Osteoblast (primary cell): ENCODE results near the gene MED13L. TPM values are rescaled to one million over a fixed set of nuclear protein-coding genes. Genes with fewer than 3 reads are reported as not detected.
A peak's percentile ranks its signal among the peaks of the same experiment; 100 is the strongest.

Experiments
- DNase-seq: peaks from one replicate; pipeline ENCODE4 v3.0.0; 2011; ENCODE audit warnings: low spot score, mixed read lengths; ENCODE audit not compliant: insufficient read length; ENCODE audit errors: missing footprints
- H2AFZ ChIP-seq: 2 replicates; pipeline ENCODE4 v1.6.0; 2011; ENCODE audit warnings: mild to moderate bottlenecking, low read length
- H3K27ac ChIP-seq: 2 replicates; pipeline ENCODE4 v1.5.1; 2011; ENCODE audit warnings: mild to moderate bottlenecking, low read depth, low read length, moderate library complexity
- H3K27me3 ChIP-seq: 2 replicates; pipeline ENCODE4 v1.6.0; 2012; ENCODE audit warnings: mild to moderate bottlenecking, control low read depth, inconsistent platforms, low read length, moderate library complexity; ENCODE audit not compliant: insufficient read depth
- H3K36me3 ChIP-seq: 2 replicates; pipeline ENCODE4 v1.5.1; 2011; ENCODE audit warnings: mild to moderate bottlenecking, low read length, control low read depth, moderate library complexity; ENCODE audit not compliant: insufficient read depth
- H3K4me1 ChIP-seq: 2 replicates; pipeline ENCODE4 v1.5.1; 2011; ENCODE audit warnings: mild to moderate bottlenecking, low read length, control low read depth, moderate library complexity; ENCODE audit not compliant: insufficient read depth
- H3K4me2 ChIP-seq: 2 replicates; pipeline ENCODE4 v1.6.0; 2011; ENCODE audit warnings: mild to moderate bottlenecking, low read length; ENCODE audit not compliant: insufficient read depth
- H3K4me3 ChIP-seq: fragments of 200-600 bp; sonication (generic); 3 replicates; pipeline ENCODE4 v1.5.1; 2012; ENCODE audit warnings: mild to moderate bottlenecking, low read length, inconsistent platforms; ENCODE audit not compliant: insufficient read depth
- H3K79me2 ChIP-seq: 2 replicates; pipeline ENCODE4 v1.6.0; 2012; ENCODE audit warnings: mild to moderate bottlenecking, low read length, control low read depth, inconsistent platforms; ENCODE audit not compliant: insufficient read depth
- H3K9me3 ChIP-seq: 2 replicates; pipeline ENCODE4 v1.5.1; 2011; ENCODE audit warnings: low read depth, low read length, control low read depth
- H4K20me1 ChIP-seq: 2 replicates; pipeline ENCODE4 v1.6.0; 2012; ENCODE audit warnings: mild to moderate bottlenecking, low read length, control low read depth; ENCODE audit not compliant: insufficient read depth
- total RNA-seq: library from RNA; depleted of rRNA; stranded (reverse); fragments of >200 nt; gene quantifications from 2 replicates; pipeline ENCODE4 v1.2.3, GENCODE V29; 2012
- TF ChIP-seq, protein P1 (sequence below): IDR thresholded peaks from 2 replicates; pipeline ENCODE4 v1.5.1; 2011; ENCODE audit warnings: mild to moderate bottlenecking, low read depth, low read length, moderate library complexity; ENCODE audit errors: extremely low read depth

The MED13L gene
- total RNA-seq, 1 donor = 359 TPM

GRCh38 chr12:116011217-116011616 lies 266.3 kb downstream of the MED13L start:
- Histone ChIP-seq H2AFZ (no peak overlapping the region), H3K36me3 (peaks cover 74% of the 10 kb centered on the region), H4K20me1 (peaks cover 18% of the 10 kb centered on the region), H3K9me3 (no peaks in the 10 kb centered on the region), H3K4me1 (no peaks in the 10 kb centered on the region), H3K4me2 (no peak overlapping the region), H3K4me3 (no peak overlapping the region), H3K27me3 (no peaks in the 10 kb centered on the region), H3K79me2 (peaks cover 47% of the 10 kb centered on the region), H3K27ac (no peak overlapping the region)
- TF ChIP-seq, protein P1, sequence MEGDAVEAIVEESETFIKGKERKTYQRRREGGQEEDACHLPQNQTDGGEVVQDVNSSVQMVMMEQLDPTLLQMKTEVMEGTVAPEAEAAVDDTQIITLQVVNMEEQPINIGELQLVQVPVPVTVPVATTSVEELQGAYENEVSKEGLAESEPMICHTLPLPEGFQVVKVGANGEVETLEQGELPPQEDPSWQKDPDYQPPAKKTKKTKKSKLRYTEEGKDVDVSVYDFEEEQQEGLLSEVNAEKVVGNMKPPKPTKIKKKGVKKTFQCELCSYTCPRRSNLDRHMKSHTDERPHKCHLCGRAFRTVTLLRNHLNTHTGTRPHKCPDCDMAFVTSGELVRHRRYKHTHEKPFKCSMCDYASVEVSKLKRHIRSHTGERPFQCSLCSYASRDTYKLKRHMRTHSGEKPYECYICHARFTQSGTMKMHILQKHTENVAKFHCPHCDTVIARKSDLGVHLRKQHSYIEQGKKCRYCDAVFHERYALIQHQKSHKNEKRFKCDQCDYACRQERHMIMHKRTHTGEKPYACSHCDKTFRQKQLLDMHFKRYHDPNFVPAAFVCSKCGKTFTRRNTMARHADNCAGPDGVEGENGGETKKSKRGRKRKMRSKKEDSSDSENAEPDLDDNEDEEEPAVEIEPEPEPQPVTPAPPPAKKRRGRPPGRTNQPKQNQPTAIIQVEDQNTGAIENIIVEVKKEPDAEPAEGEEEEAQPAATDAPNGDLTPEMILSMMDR = no peak
- DNase-seq = no peak

GRCh38 chr12:116010467-116010866 lies 267.0 kb downstream of the MED13L start:
- peaks cover 46% of the 10 kb centered on the region for H3K79me2 ChIP-seq
- peaks cover 82% of the 10 kb centered on the region for H3K36me3 ChIP-seq
- no peak overlapping the region for H3K27ac ChIP-seq
- no peak overlapping the region for H3K4me2 ChIP-seq
- TF ChIP-seq, protein P1 = no peak
- DNase-seq = no peak
- peaks cover 18% of the 10 kb centered on the region for H4K20me1 ChIP-seq
- H3K4me1 ChIP-seq = no peaks in the 10 kb centered on the region
- no peaks in the 10 kb centered on the region for H3K9me3 ChIP-seq
- no peak overlapping the region for H3K4me3 ChIP-seq
- no peaks in the 10 kb centered on the region for H3K27me3 ChIP-seq
- H2AFZ ChIP-seq = no peak overlapping the region

GRCh38 chr12:116009805-116010204 lies 267.7 kb downstream of the MED13L start:
- no peaks in the 10 kb centered on the region for H3K9me3 ChIP-seq
- TF ChIP-seq, protein P1 = peak; percentile 54
- no peak overlapping the region for H3K4me3 ChIP-seq
- H4K20me1 ChIP-seq = peaks cover 12% of the 10 kb centered on the region
- no peak overlapping the region for H3K27ac ChIP-seq
- H3K4me1 ChIP-seq = no peaks in the 10 kb centered on the region
- H3K27me3 ChIP-seq = no peaks in the 10 kb centered on the region
- H3K4me2 ChIP-seq = no peak overlapping the region
- H3K36me3 ChIP-seq = peaks cover 83% of the 10 kb centered on the region
- H3K79me2 ChIP-seq = peaks cover 39% of the 10 kb centered on the region
- H2AFZ ChIP-seq = no peak overlapping the region
- peak; percentile 67 for DNase-seq

GRCh38 chr12:116006141-116006540 lies 271.4 kb downstream of the MED13L start:
- peaks cover 23% of the 10 kb centered on the region for H3K79me2 ChIP-seq
- TF ChIP-seq, protein P1 = no peak

More at GRCh38 chr12:116006141-116006540, 271.4 kb downstream of the MED13L start:
- no peak overlapping the region for H2AFZ ChIP-seq
- DNase-seq = no peak
- H3K4me1 ChIP-seq = no peaks in the 10 kb centered on the region
- H3K4me3 ChIP-seq = no peak overlapping the region
- no peak overlapping the region for H3K27ac ChIP-seq
- peaks cover 10% of the 10 kb centered on the region for H4K20me1 ChIP-seq
- peaks cover 57% of the 10 kb centered on the region for H3K36me3 ChIP-seq
- no peaks in the 10 kb centered on the region for H3K27me3 ChIP-seq
- no peak overlapping the region for H3K4me2 ChIP-seq
- no peaks in the 10 kb centered on the region for H3K9me3 ChIP-seq
